Stimulated activated CD8-positive, alpha-beta memory T cell treated with anti-CD3 and anti-CD28 coated beads, Interleukin-4, amount 100 ng/mL, for 4 hours (primary cell): ENCODE results near the gene BBX.

Source experiments
- DNase-seq, 2 donors: peaks; one replicate each; pipeline ENCODE4 v3.0.0-alpha.2; 2020; ENCODE audit warnings: low read depth in 2 of 2, low spot score in 1 of 2

Gene BBX

DNA sequence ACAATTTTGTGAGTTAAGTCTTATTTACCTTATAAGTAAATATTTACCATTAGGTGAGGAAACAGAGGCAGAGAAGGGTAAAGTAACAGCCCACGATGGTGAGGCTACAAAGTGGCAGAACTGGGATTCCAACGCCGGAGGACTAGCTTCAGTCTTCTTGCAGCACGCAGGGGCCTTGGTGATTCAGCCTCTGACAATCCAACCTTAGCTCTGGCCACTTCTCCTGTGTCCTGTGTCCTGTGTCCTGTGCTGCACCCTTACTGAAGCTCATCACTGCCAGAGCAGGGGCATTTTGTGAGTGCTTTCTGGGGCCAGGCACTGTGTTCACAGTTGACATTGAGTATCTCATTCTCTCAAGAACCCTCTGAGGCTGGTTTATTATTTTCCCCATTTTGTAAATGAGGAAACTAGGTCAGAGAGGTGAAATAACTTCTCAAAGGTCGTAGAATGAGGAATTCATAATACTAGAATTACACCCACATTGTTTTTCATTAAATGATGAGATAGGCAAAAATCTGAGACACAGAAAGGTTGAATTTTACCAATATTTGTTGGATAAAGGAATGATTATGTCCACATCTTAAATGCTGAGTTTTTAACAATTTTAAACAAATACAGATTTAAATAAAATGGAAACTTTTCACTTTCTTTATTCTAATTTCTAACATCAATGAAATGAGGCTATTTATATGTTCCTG is 215.9 kb downstream of the BBX start:
- DNase-seq = no peak

GRCh38 chr3:107739227-107739626 is 216.5 kb downstream of the BBX start:
- DNase-seq = no peak

- DNase-seq = no peak
Measured at GRCh38 chr3:107740992-107741896, 218.5 kb downstream of the BBX start.

- DNase-seq = no peak
Measured at GRCh38 chr3:107745354-107745753, 222.6 kb downstream of the BBX start.

DNA sequence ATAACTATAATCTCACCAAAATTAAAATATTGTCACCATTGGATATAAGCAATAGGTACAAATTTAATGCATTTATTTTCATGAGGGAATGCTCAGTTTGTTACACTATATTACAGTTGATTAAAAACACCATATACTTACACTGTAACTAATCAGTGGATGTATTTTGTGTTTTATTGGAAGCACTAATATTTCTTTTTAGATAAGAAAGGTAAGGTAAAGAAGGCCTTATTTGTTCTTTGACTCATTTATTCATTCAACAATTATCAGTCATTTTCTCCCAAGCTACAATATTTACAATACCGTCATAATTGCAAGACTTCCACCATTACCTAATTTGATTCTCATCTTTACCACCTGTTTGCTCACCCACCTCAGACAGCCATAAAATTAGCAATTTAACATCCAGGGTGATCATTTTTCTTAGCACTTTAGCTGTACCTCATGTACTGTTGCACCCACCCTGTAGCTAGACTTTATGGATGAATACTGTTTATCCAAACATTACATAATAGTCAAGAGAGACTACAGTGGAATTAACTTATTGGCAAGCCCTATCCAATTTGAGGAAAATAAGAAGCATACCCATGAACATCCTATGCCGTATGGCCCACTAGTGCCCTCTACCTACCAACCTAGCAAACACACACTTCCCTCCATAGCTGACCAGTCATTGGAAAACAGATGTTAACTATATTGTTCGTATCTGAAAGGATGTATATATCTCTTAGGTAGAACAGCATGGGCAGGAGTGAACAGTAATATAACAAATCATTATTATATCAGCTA is 229.6 kb downstream of the BBX start:
- DNase-seq = no peak

GRCh38 chr3:107753494-107753893 is 230.7 kb downstream of the BBX start:
- DNase-seq = no peak

- no peak for DNase-seq
Measured at GRCh38 chr3:107753976-107754375, 231.2 kb downstream of the BBX start.

GRCh38 chr3:107756649-107757048 is 233.9 kb downstream of the BBX start:
- no peak for DNase-seq

DNA sequence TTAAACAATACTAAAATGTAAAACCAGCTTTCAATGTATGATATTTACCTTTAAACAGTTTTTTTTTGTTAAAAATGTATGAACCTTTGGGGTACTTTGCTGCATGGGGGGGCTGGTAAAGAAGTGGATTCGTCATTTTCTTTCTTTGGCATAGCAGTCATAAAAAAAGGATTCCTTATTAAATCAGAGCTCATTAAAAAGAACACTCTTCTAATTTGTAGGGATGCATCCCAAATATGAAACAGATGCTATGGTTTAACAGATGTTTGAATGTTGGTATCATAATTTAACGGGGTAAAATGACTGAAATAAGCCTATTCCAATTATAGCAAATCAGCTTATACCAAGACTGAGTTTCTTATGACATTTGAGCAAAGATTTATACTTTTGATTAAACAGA is 234.4 kb downstream of the BBX start:
- no peak for DNase-seq

DNA sequence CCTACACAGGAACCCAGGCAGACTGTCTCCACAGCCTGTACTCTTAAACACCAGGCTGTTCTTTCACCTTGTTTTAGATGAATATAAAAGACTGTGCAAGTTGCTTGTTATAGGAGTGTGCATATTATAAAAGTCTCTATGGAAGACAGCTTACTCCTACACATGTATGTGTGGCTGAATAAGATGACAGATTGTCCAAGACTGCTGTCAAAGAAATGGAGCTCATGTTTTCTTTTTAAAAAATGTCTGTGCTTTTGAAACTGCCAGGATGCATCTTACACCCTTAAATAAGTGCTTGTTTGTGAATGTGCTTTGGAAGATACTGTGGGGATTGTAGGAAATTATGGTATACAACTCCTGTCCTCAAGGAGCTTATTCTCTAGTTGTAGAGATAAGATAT is 237.4 kb downstream of the BBX start:
- DNase-seq = no peak

- DNase-seq = no peak
Measured at GRCh38 chr3:107761391-107761790, 238.6 kb downstream of the BBX start.

DNA sequence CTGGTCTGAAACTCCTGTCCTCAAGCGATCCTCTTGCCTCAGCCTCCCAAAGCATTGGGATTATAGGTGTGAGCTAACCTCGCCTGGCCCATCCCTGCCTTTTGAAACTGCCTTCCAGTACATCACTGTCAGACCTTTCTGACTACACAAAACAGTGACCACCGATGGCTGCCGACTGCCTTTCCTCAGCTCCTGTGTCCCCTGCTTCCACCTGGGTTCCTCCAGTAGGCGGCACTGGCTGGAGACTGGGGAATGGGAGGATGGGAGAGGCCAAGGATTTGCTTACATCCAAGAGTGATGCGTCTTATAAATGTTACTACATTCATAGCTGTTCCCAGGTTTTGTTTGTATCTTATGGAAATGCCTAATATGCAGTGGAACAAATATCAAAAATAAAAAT is 242.8 kb downstream of the BBX start:
- no peak for DNase-seq

DNA sequence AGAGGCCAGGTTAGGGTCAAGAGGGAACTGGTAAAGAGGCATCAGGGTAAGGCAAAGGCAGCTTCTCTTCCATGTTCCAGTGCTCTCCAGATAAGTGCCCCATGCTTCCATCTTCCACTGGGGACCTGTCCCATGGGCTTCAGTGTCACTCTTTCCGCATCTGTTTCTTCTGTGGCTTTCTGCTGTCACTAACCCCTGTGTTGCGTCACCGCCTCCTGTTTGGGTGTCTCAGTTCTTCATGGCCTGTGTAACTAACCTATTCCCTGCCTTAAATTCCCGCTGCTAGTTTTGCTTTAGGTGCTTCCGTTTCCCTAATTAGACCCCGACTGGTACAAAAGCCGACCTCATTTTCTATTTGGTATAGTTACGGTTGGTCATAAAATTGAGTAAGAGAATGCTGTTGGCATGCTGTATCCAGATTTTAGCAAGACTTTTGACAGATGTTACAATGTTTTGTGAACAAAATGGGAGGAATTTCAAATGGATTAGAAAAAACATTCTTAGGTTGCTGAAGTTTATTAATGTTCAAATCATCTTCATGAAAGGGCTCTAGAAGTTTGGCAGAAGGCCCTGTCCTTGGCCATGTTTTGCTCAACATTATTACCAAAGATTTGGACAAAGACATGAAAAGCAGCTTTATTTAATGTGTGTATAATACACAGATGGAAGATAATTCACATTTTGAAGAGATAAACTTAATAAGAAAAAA is 245.3 kb downstream of the BBX start:
- no peak for DNase-seq

DNA sequence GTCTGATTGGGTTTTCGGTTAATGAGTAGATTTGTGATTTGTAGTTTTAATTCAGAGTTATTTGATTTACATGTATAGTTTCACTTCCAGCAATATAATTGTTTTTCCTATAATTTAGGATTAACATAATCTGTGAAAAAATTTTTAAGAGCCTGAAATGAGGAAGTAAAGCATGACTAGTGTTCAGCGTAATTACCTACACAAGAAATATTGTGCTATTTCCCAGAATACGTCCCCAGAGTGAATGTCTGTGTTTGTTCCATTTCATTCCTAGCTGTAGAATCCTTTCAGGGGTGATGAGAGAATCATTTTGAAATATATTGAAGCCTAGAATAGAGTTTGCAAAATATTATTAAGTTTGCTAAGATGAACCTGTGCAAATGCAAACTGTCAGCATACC is 247.1 kb downstream of the BBX start:
- no peak for DNase-seq

- no peak for DNase-seq
Measured at GRCh38 chr3:107772016-107772415, 249.3 kb downstream of the BBX start.

- DNase-seq = no peak
Measured at GRCh38 chr3:107775974-107776373, 253.2 kb downstream of the BBX start.

GRCh38 chr3:107781253-107781652 is 258.5 kb downstream of the BBX start:
- no peak for DNase-seq

DNA sequence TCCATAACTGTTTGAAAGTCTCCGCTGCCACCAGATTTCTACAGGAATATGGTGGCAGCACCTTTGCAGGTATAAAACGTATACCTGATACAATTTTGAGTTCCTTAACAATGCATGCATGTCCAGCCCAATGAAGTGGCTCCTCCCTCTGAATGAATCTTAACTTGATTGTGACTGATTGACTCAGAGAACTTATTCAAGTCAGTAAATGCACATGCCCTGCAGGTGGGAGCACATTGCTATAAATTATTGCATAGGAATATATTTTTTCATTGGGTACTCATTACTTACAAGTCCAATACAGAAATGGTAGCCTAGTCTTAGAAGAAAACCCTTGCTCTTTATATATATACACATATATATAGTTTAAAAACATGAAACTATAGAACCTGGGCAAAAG is 259.3 kb downstream of the BBX start:
- no peak for DNase-seq

DNA sequence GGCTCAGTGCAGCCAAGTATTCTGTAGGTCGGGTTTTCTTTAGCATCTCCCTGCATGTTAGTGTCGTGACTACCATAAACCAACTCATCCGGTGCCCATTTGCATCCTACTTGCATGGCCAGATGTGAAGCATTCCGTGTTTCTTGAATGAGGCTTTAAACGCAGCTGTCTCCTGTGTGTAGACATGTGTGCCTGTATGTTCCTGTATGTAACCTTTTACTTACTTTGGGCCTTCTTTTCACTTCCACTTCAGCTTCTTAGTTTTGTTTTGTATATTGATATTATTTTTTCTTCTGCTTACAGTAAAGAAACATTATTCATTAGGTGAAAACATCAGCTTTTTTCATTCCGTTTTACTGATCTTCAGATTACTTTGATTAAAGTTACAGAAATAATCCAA is 267.9 kb downstream of the BBX start:
- DNase-seq = no peak

- DNase-seq = no peak
Measured at GRCh38 chr3:107791027-107791426, 268.3 kb downstream of the BBX start.

GRCh38 chr3:107791450-107791849 is 268.7 kb downstream of the BBX start:
- DNase-seq = no peak
